Neural progenitor cell (in vitro differentiated cells): ENCODE data around the gene ARHGEF26.

Experiments used
- CTCF ChIP-seq: fragments of 200-600 bp; sonication (generic); IDR thresholded peaks from 2 replicates; pipeline ENCODE4 v1.5.1; 2017; ENCODE audit warnings: antibody characterized with exemption, mild to moderate bottlenecking
- EZH2 ChIP-seq: fragments of 200-600 bp; sonication (generic); IDR thresholded peaks from 2 replicates; pipeline ENCODE4 v1.6.1; 2017; ENCODE audit warnings: antibody characterized with exemption, mild to moderate bottlenecking, moderate library complexity

DNA sequence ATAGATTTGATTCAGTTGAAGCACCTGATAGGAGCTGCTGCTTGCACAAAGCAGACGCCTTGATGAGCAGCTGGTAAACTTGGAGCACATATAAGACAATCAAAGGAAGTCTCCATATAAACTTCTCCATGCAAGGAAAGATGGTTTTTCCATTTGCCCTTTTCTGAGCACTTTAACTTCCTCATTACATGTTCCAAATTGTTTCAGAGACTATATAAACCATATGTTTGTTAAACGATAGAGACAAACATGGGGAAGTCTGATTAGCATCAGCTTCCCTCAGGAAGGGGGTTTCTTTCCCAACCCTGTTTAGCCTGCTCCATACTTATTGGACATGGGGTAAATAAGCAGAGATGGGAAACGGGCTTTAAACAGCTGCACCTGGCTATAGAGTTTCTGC is 115.1 kb downstream of the ARHGEF26 start:
- no peak for TF ChIP-seq CTCF
- TF ChIP-seq EZH2 = no peak
